HepG2 (cell line): ENCODE results near the gene PLEKHG7.
"Not testable (repeated sequence)": the region's sequence is repeated elsewhere in the genome, so short reads cannot be mapped to it uniquely, and the experiment has no call there.

ENCODE experiments used
- CC2D1A ChIP-seq: sonication (generic); formaldehyde crosslinking; IDR thresholded peaks from 2 replicates; pipeline ENCODE4 v1.8.1; 2023; ENCODE audit warnings: mild to moderate bottlenecking, missing genetic modification reagents
- ETV6 ChIP-seq: sonication (generic); formaldehyde crosslinking; conservative IDR thresholded peaks from 2 replicates; pipeline ENCODE4 v1.4.0; 2020; ENCODE audit warnings: missing genetic modification reagents
- POLR2A ChIP-seq, 2 experiments: IDR thresholded peaks; 2 replicates each; pipeline ENCODE4 v1.6.1; 2011; ENCODE audit warnings: low read depth in 2 of 2, low read length in 2 of 2, mild to moderate bottlenecking in 1 of 2, moderate library complexity in 1 of 2; ENCODE audit not compliant: insufficient read depth in 1 of 2
- SRSF9 ChIP-seq: fragments of 200-400 bp; formaldehyde crosslinking; IDR thresholded peaks from 2 replicates; pipeline ENCODE4 v1.6.1; 2018; ENCODE audit warnings: borderline replicate concordance, mild to moderate bottlenecking, low read depth, low read length; ENCODE audit not compliant: insufficient read depth, poor library complexity, severe bottlenecking
- STAT5B ChIP-seq: sonication (generic); formaldehyde crosslinking; IDR thresholded peaks from 2 replicates; pipeline ENCODE4 v1.4.0; 2020; ENCODE audit warnings: missing genetic modification reagents
- ZNF138 ChIP-seq: sonication (generic); formaldehyde crosslinking; IDR thresholded peaks from 2 replicates; pipeline ENCODE4 v1.5.0; 2020; ENCODE audit warnings: mild to moderate bottlenecking, low read depth, missing genetic modification reagents
- ZNF713 ChIP-seq: sonication (generic); formaldehyde crosslinking; IDR thresholded peaks from 2 replicates; pipeline ENCODE4 v1.4.0; 2020; ENCODE audit warnings: mild to moderate bottlenecking, missing genetic modification reagents
- TF ChIP-seq, protein P1 (sequence below): sonication (generic); formaldehyde crosslinking; conservative IDR thresholded peaks from 2 replicates; pipeline ENCODE4 v1.4.0; 2020; ENCODE audit warnings: missing genetic modification reagents

DNA sequence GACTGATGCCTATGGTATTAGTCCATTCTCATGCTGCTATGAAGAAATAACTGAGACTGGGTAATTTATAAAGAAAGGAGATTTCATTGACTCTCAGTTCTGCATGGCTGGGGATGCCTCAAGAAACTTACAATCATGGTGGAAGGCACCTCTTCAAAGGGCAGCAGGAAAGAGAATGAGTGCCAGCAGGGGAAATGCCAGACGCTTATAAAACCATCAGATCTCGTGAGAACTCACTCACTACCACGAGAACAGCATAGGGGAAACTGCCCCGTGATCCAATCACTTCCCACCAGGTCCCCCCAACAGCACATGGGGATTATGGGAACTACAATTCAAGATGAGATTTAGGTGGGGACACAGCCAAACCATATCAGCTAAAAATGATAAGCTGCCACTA, 48.5 kb upstream of the PLEKHG7 start:
- TF ChIP-seq CC2D1A (CRISPR knock-in tag); SRSF9; ZNF713 (CRISPR knock-in tag); STAT5B; ETV6; ZNF138; POLR2A (IDR thresholded peaks at IDR 0.05; ENCODE audit: insufficient read depth in 1 of 2, low read depth in 2 of 2, low read length in 2 of 2): not testable (repeated sequence)
- TF ChIP-seq, protein P1, sequence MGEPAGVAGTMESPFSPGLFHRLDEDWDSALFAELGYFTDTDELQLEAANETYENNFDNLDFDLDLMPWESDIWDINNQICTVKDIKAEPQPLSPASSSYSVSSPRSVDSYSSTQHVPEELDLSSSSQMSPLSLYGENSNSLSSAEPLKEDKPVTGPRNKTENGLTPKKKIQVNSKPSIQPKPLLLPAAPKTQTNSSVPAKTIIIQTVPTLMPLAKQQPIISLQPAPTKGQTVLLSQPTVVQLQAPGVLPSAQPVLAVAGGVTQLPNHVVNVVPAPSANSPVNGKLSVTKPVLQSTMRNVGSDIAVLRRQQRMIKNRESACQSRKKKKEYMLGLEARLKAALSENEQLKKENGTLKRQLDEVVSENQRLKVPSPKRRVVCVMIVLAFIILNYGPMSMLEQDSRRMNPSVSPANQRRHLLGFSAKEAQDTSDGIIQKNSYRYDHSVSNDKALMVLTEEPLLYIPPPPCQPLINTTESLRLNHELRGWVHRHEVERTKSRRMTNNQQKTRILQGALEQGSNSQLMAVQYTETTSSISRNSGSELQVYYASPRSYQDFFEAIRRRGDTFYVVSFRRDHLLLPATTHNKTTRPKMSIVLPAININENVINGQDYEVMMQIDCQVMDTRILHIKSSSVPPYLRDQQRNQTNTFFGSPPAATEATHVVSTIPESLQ (CRISPR knock-in tag) = not testable (repeated sequence)
